Measurements from ENCODE around the gene C10orf105. TPM values are rescaled to one million over a fixed set of nuclear protein-coding genes. Genes with fewer than 3 reads are reported as not detected.
A peak's percentile ranks its signal among the peaks of the same experiment; 100 is the strongest.

The C10orf105 gene
- total RNA-seq, 2 experiments from 2014 or later, result 0.25 to 0.36 TPM

GRCh38 chr10:71687077-71687476 is 32.5 kb downstream of the C10orf105 start:
- no peak for TF ChIP-seq CTCF (IDR thresholded peaks at IDR 0.05)
- Mint-ChIP-seq H3K4me3 (no peak overlapping the region), H3K27ac (no peak overlapping the region), H3K36me3 (ENCODE audit: low read depth) (no peaks in the 10 kb centered on the region), H3K9me3 (peaks cover 3% of the 10 kb centered on the region), H3K4me1 (ENCODE audit: low read depth) (no peaks in the 10 kb centered on the region), H3K27me3 (no peaks in the 10 kb centered on the region)
- no peak for ATAC-seq (ENCODE audit: poor library complexity)
- Histone ChIP-seq H3K36me3 (ENCODE audit: insufficient read depth, low read length) (no peaks in the 10 kb centered on the region), H3K27me3 (ENCODE audit: control insufficient read depth in 1 of 2, insufficient read depth in 2 of 2, low read length in 2 of 2) (no peaks in the 10 kb centered on the region), H3K4me3 (ENCODE audit: low read length) (no peak overlapping the region), H3K4me1 (ENCODE audit: insufficient read depth, low read length) (peaks cover 4% of the 10 kb centered on the region), H3K9me3 (ENCODE audit: control insufficient read depth in 1 of 2, insufficient read depth in 1 of 2, low read length in 2 of 2) (peaks cover 0 to 36% of the 10 kb centered on the region in 2 experiments), H3K27ac (ENCODE audit: low read depth in 1 of 2, low read length in 2 of 2) (no peak overlapping the region)
- ChIA-PET CTCF (interaction anchor here (1.3 kb wide), 1 partner anchor 10 kb away, joined by 4 read pairs; no protein-coding TSS in a partner anchor), POLR2A (no interaction called here)
- DNase-seq, result no peak
- intact Hi-C loops (cut with DNase I, micrococcal nuclease), result no loop called here

- H3K27me3 ChIP-seq (ENCODE audit: control insufficient read depth in 1 of 2, insufficient read depth in 2 of 2, low read length in 2 of 2), result no peaks in the 10 kb centered on the region
- peaks cover 4% of the 10 kb centered on the region for H3K4me1 ChIP-seq (ENCODE audit: insufficient read depth, low read length)
- no peak overlapping the region for H3K4me3 Mint-ChIP-seq
- H3K27ac Mint-ChIP-seq, result no peak overlapping the region
- intact Hi-C loops (cut with DNase I, micrococcal nuclease), result no loop called here
- peaks cover 0 to 30% of the 10 kb centered on the region in 2 experiments for H3K9me3 ChIP-seq (ENCODE audit: control insufficient read depth in 1 of 2, insufficient read depth in 1 of 2, low read length in 2 of 2)
- DNase-seq (no peak), ATAC-seq (ENCODE audit: poor library complexity) (no peak)
- H3K4me3 ChIP-seq (ENCODE audit: low read length), result no peak overlapping the region
- no peaks in the 10 kb centered on the region for H3K36me3 Mint-ChIP-seq (ENCODE audit: low read depth)
- POLR2A ChIA-PET, result interaction anchor here (0.6 kb wide), 1 partner anchor 26 kb away, joined by 3 read pairs; no protein-coding TSS in a partner anchor
- no peaks in the 10 kb centered on the region for H3K27me3 Mint-ChIP-seq
- H3K9me3 Mint-ChIP-seq, result peaks cover 3% of the 10 kb centered on the region
- H3K4me1 Mint-ChIP-seq (ENCODE audit: low read depth), result no peaks in the 10 kb centered on the region
- CTCF ChIA-PET, result no interaction called here
- TF ChIP-seq CTCF (IDR thresholded peaks at IDR 0.05), result no peak
- H3K27ac ChIP-seq (ENCODE audit: low read depth in 1 of 2, low read length in 2 of 2), result no peak overlapping the region
- H3K36me3 ChIP-seq (ENCODE audit: insufficient read depth, low read length), result no peaks in the 10 kb centered on the region
These were observed 33.9 kb downstream of the C10orf105 start for GRCh38 chr10:71685554-71686232.

- CTCF ChIA-PET, result no interaction called here
- Histone ChIP-seq H3K36me3 (ENCODE audit: insufficient read depth, low read length) (no peaks in the 10 kb centered on the region), H3K27ac (ENCODE audit: low read depth in 1 of 2, low read length in 2 of 2) (no peak overlapping the region), H3K4me3 (ENCODE audit: low read length) (no peak overlapping the region), H3K4me1 (ENCODE audit: insufficient read depth, low read length) (peaks cover 4% of the 10 kb centered on the region), H3K27me3 (ENCODE audit: control insufficient read depth in 1 of 2, insufficient read depth in 2 of 2, low read length in 2 of 2) (no peaks in the 10 kb centered on the region), H3K9me3 (ENCODE audit: control insufficient read depth in 1 of 2, insufficient read depth in 1 of 2, low read length in 2 of 2) (peaks cover 0 to 28% of the 10 kb centered on the region in 2 experiments)
- Mint-ChIP-seq H3K4me3 (no peak overlapping the region), H3K27me3 (no peaks in the 10 kb centered on the region), H3K9me3 (peaks cover 3% of the 10 kb centered on the region), H3K36me3 (ENCODE audit: low read depth) (no peaks in the 10 kb centered on the region), H3K4me1 (ENCODE audit: low read depth) (no peaks in the 10 kb centered on the region), H3K27ac (no peak overlapping the region)
- DNase-seq (peak in 3 of 14 experiments; percentile 13 to 44 (median 32)), ATAC-seq (ENCODE audit: poor library complexity) (no peak)
- POLR2A ChIA-PET, result no interaction called here
- intact Hi-C loops (cut with DNase I, micrococcal nuclease), result no loop called here
- TF ChIP-seq CTCF (IDR thresholded peaks at IDR 0.05), result no peak
These were observed 35.0 kb downstream of the C10orf105 start for GRCh38 chr10:71684356-71685173.
